GM10248 (cell line): ENCODE results near the gene PCDH1.

Experiments
- CTCF ChIA-PET: fragments of 300-600 bp; sonication (Branson Sonifier 250); formaldehyde crosslinking; extraction: SDS; loops from one replicate; lab custom pipeline; 2021; ENCODE audit warnings: antibody characterized with exemption; lab: Yijun Ruan, JAX
- POLR2A ChIA-PET: fragments of 350-650 bp; sonication (Branson Sonifier 250); formaldehyde crosslinking; extraction: SDS; loops from one replicate; lab custom pipeline; 2020; ENCODE audit warnings: antibody characterized with exemption; lab: Yijun Ruan, JAX
- DNase-seq: peaks from one replicate; pipeline ENCODE4 v3.0.0; 2012; ENCODE audit errors: extremely low spot score
- TF ChIP-seq, protein P1 (sequence below): IDR thresholded peaks from 2 replicates; pipeline ENCODE4 v1.5.1; 2012; ENCODE audit warnings: mild to moderate bottlenecking, low read depth; ENCODE audit errors: extremely low read depth, missing control alignments, control extremely low read depth

PCDH1 gene

DNA sequence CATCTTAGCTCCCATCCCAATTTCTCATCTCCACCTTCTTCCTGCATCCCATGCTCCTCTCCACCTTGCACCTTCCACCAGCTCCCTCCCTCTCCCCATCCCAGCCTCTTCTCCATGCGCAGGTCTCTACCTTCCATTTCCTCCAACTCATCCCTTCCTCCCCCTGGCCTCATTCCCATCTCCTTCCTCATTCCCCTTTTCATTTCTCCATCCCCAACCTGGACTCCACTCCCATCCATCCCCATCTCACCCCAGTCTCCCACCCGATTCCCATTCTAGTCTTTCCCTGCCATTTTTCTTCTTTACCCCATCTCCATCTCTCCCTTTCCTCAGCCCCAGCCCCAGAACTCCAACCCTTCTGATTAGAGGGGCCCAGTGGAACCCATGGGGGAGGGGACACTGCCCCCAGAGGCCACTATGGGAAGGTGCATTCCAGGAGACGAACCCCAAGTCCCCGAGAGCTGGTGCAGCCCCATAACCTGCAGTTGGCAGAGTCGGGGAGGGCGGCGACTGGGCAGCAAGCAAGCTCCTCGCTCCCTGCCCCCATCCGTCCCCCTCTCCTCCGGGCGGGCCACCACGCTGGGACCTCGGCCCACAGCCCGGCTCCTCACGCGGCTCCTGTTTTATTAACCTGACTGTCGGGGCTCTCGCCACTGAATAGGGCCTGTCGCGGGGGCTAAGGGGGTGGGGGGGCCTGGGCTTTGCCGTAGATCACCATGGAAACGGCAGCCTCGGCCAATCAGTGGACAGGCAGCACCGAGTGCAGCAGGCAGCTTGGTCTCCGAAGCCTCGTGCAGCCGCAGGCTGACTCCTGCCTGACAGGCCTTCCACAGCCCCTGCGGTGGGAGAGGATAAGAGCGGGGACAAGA, 66.7 kb downstream of the PCDH1 start:
- TF ChIP-seq, protein P1, sequence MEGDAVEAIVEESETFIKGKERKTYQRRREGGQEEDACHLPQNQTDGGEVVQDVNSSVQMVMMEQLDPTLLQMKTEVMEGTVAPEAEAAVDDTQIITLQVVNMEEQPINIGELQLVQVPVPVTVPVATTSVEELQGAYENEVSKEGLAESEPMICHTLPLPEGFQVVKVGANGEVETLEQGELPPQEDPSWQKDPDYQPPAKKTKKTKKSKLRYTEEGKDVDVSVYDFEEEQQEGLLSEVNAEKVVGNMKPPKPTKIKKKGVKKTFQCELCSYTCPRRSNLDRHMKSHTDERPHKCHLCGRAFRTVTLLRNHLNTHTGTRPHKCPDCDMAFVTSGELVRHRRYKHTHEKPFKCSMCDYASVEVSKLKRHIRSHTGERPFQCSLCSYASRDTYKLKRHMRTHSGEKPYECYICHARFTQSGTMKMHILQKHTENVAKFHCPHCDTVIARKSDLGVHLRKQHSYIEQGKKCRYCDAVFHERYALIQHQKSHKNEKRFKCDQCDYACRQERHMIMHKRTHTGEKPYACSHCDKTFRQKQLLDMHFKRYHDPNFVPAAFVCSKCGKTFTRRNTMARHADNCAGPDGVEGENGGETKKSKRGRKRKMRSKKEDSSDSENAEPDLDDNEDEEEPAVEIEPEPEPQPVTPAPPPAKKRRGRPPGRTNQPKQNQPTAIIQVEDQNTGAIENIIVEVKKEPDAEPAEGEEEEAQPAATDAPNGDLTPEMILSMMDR = peak; percentile 50
- ChIA-PET CTCF (interaction anchor here (0.6 to 5.9 kb wide), 19 partner anchors 9 to 166 kb away, joined by 3 to 34 read pairs (median 3); partner anchors contain the start of genes PCDH1 and PCDH12), POLR2A (no interaction called here)
- DNase-seq = peak; percentile 72

DNA sequence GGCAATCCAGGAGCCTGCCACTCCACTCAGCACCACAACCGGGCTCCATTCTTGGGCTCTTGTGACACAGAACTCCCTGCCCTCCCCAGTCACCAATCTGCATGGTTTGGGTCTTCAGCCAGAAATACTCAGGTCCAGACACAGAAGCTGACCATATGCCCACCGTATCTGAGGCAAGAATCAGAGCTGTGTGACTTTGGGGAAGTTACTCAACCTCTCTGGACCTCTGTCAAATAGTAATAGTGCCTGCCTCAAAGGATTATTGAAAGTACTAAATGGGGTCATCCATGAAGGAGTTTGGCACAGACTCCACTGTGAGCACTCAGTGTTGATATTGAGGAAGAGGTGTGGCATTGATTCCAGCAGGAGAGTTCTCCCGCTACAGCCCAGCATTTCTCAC, 67.5 kb downstream of the PCDH1 start:
- TF ChIP-seq, protein P1 = no peak
- no peak for DNase-seq
- CTCF ChIA-PET = interaction anchor here (0.9 to 5.9 kb wide), 7 partner anchors 9 to 151 kb away, joined by 3 to 34 read pairs (median 4); no protein-coding TSS in a partner anchor
- POLR2A ChIA-PET = no interaction called here

DNA sequence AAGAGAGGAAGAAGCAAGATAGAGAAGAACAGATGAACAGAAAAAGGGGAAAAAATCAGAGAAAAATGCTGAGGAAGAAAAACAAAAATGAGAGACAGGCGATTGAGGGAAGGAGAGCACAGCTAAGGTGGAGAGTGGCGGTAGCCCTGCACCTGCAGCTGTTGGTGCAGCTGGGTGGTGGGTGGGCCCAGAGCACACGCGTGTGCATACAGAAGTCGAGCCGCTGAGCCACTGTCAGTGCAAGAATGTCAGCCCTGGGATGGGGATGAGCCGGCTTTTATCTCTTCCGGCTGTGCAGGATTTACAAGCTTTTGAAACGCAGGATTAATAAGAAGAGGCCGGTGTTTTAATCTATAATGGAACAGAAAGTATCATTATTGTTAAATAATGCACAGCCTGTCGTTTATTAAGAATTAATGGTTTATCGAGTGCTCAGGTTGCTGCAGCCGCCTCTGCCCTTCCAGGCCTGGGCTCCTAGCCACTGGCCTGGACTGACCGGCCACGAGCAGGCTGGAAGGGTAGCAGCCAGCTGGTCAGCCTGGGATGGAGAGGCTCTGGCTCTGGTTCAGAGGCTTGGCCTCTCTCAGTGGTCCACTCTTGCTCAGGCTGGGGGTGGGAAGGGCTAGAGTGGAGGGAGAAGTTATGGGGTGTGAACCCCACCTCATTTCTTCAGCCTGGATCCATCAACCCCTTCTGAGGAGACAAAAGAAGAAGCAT, 68.7 kb downstream of the PCDH1 start:
- TF ChIP-seq, protein P1 = no peak
- CTCF ChIA-PET = interaction anchor here (1.5 to 2.4 kb wide), 3 partner anchors 10 to 117 kb away, joined by 5 to 12 read pairs (median 6); no protein-coding TSS in a partner anchor
- POLR2A ChIA-PET = interaction anchor here (0.6 kb wide), 1 partner anchor 520 kb away, joined by 4 read pairs; no protein-coding TSS in a partner anchor
- DNase-seq = no peak

DNA sequence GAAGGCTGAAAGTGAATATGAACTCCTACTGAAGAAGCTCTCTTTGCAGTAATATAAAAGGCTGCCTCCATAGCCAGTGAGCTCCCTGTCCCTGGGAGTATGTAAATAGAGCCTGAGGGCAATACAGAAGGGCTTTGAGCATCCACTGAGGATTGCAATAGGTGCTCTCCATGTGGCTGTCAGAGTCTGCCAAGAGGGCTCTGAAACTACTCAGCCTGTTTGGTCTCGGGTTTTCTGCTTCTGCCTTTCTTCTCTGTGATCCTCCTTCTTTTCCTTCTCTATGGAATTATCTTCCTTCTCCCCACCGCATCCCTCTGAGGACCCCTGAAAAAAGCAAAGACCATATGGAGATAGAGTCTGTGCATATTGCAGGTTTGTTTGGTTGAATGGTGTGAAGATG, 69.4 kb downstream of the PCDH1 start:
- POLR2A ChIA-PET = no interaction called here
- TF ChIP-seq, protein P1 = no peak
- CTCF ChIA-PET = interaction anchor here (1.4 to 2.4 kb wide), 4 partner anchors 10 to 117 kb away, joined by 3 to 12 read pairs (median 6); no protein-coding TSS in a partner anchor

DNA sequence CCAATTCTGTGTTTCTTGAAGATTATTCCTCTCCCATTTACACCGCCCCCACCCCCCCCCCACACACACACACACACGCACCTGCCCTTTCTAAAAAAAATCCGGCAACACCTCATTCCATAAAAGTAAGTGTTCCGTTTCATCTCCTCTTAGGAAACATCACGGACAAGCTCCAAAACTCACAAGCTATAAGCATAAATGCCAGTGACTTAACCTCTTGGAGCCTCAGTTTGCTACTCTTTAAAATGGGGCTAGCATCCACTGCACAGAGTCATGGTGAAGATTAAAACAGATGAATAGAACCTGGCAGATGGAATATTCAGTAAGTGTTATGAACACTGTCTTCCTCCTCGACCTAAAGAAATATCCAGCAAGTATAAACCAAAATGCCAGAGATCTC, 70.5 kb downstream of the PCDH1 start:
- ChIA-PET POLR2A (interaction anchor here (0.6 kb wide), 1 partner anchor 42 kb away, joined by 3 read pairs; no protein-coding TSS in a partner anchor), CTCF (interaction anchor here (1.2 to 2.4 kb wide), 5 partner anchors 13 to 143 kb away, joined by 3 to 12 read pairs (median 3); no protein-coding TSS in a partner anchor)

More for the DNA sequence above, 69.4 kb downstream of the PCDH1 start:
- DNase-seq = no peak

More for the DNA sequence above, 70.5 kb downstream of the PCDH1 start:
- no peak for DNase-seq
- TF ChIP-seq, protein P1 = no peak
